ENCODE measurements around the gene ATXN1. TPM values are rescaled to one million over a fixed set of nuclear protein-coding genes. Genes with fewer than 3 reads are reported as not detected.

Gene ATXN1
- total RNA-seq, 3 donors from 2014 or later: 30.4 to 87.3 (median 50.1) TPM

GRCh38 chr6:16805243-16805950 lies 44.1 kb upstream of the ATXN1 start:
- no peaks in the 10 kb centered on the region for H3K4me1 ChIP-seq (ENCODE audit: low read depth)
- no peak overlapping the region for H3K4me3 ChIP-seq
- no peak for TF ChIP-seq CTCF (IDR thresholded peaks at IDR 0.05)
- no peak for DNase-seq
- H3K9me3 ChIP-seq: no peaks in the 10 kb centered on the region
- intact Hi-C loops (cut with DNase I, micrococcal nuclease): no loop called here
- ATAC-seq: no peak
- no peaks in the 10 kb centered on the region for H3K36me3 ChIP-seq (ENCODE audit: low read depth)

GRCh38 chr6:16804546-16805242 lies 43.4 kb upstream of the ATXN1 start:
- H3K36me3 ChIP-seq (ENCODE audit: low read depth): no peaks in the 10 kb centered on the region
- intact Hi-C loops (cut with DNase I, micrococcal nuclease): no loop called here
- no peak overlapping the region for H3K4me3 ChIP-seq
- no peaks in the 10 kb centered on the region for H3K4me1 ChIP-seq (ENCODE audit: low read depth)
- no peak for TF ChIP-seq CTCF (IDR thresholded peaks at IDR 0.05)
- ATAC-seq (no peak), DNase-seq (no peak)
- no peaks in the 10 kb centered on the region for H3K9me3 ChIP-seq

- DNase-seq (peak in 1 of 3 donors; percentile 12), ATAC-seq (peak; percentile 16)
- intact Hi-C loops (cut with DNase I, micrococcal nuclease): no loop called here
- Histone ChIP-seq H3K9me3 (no peaks in the 10 kb centered on the region), H3K4me3 (no peak overlapping the region), H3K4me1 (ENCODE audit: low read depth) (no peaks in the 10 kb centered on the region), H3K36me3 (ENCODE audit: low read depth) (no peaks in the 10 kb centered on the region)
- TF ChIP-seq CTCF (IDR thresholded peaks at IDR 0.05): no peak
These were observed 42.3 kb upstream of the ATXN1 start for GRCh38 chr6:16803294-16804200.

- ATAC-seq: no peak
- intact Hi-C loops (cut with DNase I, micrococcal nuclease): no loop called here
These were observed 40.8 kb upstream of the ATXN1 start for GRCh38 chr6:16802071-16802470.

More at GRCh38 chr6:16802071-16802470, 40.8 kb upstream of the ATXN1 start:
- no peak overlapping the region for H3K4me3 ChIP-seq
- H3K4me1 ChIP-seq (ENCODE audit: low read depth): no peaks in the 10 kb centered on the region
- no peaks in the 10 kb centered on the region for H3K36me3 ChIP-seq (ENCODE audit: low read depth)
- no peaks in the 10 kb centered on the region for H3K9me3 ChIP-seq
- no peak for TF ChIP-seq CTCF (IDR thresholded peaks at IDR 0.05)
- no peak for DNase-seq

All from mucosa of descending colon (tissue), 3 donors.